NCI-H2196 treated with DMSO at 0.1 percent for 48 hours (cell line): ENCODE data around the gene RNF220.
"Not testable (repeated sequence)": the region's sequence is repeated elsewhere in the genome, so short reads cannot be mapped to it uniquely, and the experiment has no call there.

ENCODE experiments used
- DNase-seq: peaks from one replicate; lab custom pipeline; 2025; ENCODE audit not compliant: unreplicated experiment; lab: John Stamatoyannopoulos, UW

RNF220 gene

DNA sequence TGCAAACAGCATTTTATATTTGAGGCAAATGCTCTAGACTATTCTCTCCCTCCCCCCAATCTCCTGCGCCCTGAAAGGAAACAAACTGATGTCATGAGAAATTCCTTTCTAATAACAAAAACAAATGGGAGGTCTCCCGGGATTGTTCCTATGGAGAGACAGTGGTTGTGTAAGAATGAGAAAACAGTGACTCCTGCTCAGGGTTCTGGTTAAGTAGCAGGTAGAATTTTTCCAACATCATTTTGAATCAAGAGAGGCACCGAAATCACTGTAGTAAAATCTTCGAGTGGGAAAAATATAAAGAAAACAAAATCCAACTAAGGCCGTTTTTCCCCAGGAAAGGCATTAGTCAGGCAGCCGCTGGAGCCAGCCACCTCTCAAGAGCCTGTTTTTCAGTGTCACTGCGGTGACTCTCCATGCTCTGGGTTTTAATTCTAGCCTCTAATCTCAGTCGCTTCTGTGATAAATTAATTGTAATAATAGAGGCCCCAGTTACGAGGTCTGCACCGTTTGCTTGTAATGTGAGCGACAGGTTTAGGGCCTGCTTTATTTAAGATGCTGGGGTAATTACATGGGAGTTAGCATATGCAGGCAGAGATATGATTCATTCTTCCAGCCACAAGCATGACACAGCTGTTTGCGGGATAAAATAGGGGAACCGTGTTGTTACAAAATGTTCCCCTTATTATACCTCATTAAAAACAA, 80.3 kb downstream of the RNF220 start:
- no peak for DNase-seq

- no peak for DNase-seq
Measured at GRCh38 chr1:44485934-44486460, 80.9 kb downstream of the RNF220 start.

DNA sequence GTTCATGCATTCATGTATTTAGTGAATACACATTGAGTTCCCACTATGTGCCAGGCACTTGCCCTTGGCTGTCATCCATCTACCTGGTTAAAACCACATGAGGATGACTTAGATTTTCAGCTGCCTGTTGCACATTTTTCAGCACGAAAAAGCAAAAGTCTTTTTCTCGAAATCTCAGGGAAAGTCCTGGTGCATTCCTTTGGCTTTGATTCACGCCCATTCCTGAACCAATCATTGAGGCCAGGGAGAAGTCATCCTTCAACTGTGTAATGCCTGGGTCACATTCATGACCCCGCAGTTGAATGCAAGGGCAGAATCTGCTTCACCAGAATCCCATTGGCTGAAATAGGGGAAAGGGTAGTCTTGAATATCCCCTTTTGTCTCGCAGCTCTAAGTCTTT, 84.4 kb downstream of the RNF220 start:
- no peak for DNase-seq

DNA sequence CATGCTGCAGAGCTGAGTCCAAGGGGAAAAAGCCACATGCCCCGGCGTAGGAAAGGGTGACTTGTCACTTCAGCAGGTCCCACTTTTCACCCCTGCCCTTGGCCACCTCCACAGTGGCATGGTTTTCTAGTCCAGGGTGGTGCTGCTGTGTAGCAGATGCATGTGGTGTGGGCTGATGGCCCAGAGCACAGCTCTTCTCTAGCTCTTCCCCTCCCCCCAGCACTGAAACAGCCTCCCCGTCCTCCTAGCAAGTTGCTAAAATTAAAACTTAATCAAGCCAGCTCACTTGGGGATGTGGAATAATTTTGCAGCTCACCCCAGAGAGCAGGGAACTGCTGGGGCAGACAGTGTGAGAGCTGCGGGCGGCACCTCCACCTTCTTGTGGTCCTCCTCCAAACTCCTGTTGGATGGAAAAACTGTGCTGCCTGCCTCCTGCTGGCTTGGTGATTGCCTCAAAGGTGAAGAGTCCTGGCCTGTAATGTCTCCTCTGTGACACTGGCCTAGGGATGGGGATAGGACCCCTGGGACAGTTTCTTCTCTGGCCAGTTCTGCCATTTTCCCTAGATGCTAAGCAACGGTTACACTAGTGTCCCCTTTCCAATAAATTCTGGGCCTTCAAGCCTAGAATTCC, 91.6 kb downstream of the RNF220 start:
- DNase-seq = no peak

- DNase-seq = no peak
Measured at GRCh38 chr1:44497422-44498170, 92.5 kb downstream of the RNF220 start.

DNA sequence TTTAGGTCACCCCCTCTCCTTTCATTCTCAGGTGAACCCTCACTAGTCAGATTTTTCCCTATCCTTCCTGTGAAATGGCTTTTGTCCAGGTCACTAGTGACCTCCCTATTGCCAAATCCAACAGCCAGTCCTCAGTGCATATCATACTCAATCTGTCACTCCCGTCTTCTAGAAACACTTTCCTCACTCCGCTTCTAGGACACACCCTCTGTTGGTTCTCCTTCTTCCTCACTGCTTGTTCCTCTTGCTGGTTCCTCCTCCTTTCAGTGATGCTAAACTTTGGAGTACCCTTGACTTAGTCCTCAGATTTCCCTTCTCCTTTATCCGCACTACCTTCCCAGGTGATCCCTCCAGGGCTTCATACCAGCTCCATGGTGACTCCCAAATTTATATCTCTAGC, 94.3 kb downstream of the RNF220 start:
- no peak for DNase-seq

GRCh38 chr1:44500181-44501046, 95.4 kb downstream of the RNF220 start:
- no peak for DNase-seq

DNA sequence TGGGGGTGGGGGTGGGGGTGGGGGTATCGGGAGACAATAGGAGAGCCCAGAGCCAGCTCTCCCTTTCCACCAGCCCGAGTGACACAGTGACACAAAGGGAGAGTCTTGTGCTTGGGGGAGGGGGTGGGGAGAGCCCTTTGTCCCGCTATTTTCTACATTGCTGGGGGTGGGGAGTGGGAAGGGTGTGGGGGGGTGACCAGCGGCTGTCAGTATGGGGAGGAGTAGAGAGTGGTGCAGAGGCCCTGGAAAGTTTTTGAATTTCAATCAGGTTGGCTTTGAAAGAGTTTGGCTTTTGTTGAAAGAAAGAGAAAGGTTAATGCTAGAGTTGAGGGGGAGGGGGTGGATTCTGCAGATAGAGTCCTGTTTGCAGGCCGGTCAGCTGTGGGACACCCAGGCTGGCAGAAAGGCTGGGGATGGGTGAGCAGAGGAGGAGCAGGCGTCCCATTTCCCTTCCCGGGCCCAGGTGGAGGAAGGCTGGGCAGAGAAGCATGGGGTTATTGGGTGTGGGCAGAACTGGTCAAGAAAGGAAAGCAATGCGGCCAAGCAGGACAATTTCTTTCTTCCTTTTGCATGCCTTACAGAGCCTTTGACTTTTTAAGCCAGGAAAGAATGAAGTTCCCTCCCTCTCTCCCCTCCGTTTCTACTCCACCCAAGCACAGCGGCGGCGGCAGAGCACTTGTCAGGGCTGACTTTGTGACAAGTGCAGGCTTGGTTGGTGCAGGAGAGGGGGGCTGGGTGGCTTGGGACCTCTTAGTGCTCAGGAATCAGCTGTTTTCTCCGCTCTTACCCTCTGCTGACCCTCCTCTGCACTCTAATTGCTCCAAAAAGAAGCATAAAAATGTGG, 96.2 kb downstream of the RNF220 start:
- no peak for DNase-seq

DNA sequence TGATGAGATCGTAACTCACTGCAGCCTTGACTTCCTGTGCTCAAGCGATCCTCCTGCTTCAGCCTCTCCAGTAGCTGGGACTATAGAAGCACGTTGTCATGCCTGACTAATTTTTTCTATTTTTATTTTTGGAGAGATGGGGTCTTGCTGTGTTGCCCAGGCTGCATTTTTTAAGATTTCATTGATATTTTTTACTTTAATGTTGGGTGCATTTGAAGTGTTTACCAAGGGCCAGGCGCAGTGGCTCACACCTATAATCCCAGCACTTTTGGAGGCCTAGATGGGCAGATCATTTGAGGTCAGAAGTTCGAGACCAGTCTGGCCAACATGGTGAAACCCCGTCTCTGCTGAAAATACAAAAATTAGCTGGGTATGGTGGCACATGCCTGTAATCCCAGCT, 97.8 kb downstream of the RNF220 start:
- not testable (repeated sequence) for DNase-seq

DNA sequence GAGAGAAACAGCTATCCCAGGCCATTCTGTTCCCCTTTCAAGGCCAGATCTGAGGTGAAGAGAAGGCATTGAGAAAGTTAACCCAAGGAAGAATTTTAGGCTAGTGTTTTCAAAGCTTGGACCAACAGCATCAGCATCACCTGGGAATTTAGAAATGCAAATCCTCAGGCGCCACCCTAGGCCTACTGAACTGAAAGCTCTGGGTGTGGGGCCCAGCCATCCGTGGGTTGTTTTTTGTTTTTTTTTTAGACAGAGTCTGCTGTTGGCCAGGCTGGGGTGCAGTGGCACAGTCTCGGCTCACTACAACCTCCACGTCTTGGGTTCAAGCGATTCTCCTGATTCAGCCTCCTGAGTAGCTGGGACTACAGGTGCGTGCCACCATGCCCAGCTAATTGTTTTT, 98.6 kb downstream of the RNF220 start:
- no peak for DNase-seq

- DNase-seq = no peak
Measured at GRCh38 chr1:44505210-44505993, 100.3 kb downstream of the RNF220 start.

DNA sequence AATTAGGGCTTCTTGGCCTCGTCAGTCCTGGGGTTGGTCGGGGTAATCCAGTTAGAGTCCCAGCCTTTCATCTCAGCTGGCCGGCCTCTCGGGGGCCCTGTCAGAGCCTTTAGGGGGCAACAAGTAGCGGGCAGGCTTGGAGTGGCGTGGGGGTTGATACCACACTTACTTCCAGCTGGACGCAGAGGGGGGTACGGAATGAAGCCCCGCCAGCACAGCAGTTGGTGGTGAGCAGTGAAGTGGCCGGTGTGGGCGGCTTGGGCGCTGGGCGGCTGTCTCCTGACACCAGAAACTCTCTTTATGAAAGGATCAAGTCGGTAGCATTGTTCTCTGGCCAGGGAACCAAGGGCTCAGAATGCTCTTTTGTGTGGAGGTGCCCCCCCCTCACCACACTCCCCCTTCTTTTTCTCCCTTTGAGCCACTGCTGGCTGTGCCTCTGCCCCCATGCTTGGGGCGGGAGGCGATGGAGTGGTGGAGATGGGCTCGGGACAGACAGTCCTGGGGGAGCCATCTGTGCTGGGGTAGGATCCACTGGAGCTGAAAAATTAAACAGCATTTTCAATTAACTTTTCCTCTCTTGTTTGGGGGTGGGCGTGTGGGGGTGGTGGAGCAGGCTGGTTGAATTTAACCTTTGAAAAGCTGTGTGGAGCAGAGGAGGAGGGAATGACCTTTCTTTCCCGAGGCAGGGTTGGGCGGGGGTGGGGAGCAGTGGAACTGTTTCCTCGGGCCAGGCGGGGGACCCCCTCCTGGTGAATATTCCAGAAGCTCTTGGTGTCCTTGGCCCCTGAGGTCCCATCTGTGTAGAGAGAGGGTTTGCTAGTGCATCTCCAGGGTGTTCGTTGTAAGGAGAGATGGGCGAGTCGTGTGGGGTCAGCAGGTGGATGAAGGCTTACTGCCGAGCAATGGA, 102.7 kb downstream of the RNF220 start:
- no peak for DNase-seq

GRCh38 chr1:44508397-44508745, 103.3 kb downstream of the RNF220 start:
- no peak for DNase-seq

DNA sequence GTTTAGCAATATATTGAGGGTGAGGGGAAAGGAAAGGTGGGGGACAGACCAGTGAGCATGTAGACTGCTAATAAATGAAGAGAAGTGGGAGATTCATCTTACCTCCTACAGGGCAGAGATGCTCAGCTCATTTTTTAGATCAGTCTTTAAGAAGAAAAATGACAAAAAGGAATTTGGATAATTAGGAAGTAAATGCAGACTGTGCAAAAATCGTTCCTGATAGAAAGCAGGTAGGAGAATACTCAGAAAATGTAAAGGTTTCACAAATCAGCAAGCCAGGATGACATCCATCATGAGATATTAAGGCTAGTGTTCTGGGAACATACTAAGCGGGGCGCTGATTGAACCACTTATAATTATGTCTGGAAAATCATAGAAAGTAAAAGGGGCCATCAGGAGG, 106.3 kb downstream of the RNF220 start:
- DNase-seq = no peak

DNA sequence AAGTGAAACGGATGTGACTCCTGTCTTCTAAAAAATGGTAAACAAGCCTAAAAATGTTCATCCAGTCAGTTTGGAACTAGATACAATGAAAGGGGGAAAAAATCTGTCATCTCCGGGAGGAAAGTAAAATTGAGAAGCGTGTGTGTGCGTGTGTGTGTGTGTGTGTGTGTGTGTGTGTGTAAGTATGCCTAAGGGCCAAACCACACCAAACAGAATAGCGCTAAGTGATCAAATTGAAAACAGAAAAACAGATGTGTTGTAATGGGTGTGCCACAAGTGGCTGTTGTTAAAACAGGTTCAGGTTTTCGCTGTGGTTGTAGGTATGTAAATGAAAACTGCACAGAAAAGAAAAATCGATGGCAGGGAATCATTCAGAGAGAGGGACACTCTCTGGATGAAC, 106.7 kb downstream of the RNF220 start:
- no peak for DNase-seq

DNA sequence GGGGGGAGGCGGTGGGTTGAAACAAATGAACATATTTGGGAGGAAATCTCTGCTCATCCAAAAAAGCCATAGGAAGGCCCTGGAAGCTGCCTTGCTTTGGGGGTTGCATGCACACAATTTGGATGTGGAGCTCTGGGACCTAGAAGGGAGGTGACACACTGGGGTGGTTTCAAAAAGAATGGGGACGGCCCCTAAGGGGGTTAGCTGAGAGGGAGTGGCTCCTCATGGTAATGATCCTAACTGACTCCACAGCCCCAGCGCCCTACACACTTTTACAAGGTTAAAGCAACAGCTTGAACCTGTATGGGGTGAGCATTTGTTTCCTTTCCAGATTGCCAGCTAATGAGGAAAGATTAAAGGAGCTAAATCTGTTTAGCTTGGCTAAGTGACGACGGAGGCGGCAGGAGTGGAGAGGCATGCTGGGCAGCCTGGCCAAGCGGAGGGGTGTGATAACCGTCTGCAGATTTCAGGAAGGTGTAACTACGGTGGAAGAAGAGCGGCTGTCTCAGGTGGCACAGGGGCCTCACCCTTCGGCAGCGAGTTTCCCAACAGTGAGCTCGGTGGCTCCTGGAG, 107.3 kb downstream of the RNF220 start:
- no peak for DNase-seq

GRCh38 chr1:44513111-44513510, 108.1 kb downstream of the RNF220 start:
- DNase-seq = no peak

GRCh38 chr1:44514673-44515072, 109.6 kb downstream of the RNF220 start:
- no peak for DNase-seq
